Nephron (organoid): ENCODE measurements around the gene ZBBX.
A peak's percentile ranks its signal among the peaks of the same experiment; 100 is the strongest.

ENCODE experiments used
- H3K27ac Mint-ChIP-seq, 3 experiments: 2 replicates each; pipeline ENCODE4 v1.8.0; 2020; ENCODE audit warnings: mixed read lengths in 3 of 3, mild to moderate bottlenecking in 2 of 3, moderate library complexity in 1 of 3
- H3K27me3 Mint-ChIP-seq: 2 replicates; pipeline ENCODE4 v1.8.0; 2021; ENCODE audit warnings: low read depth, mild to moderate bottlenecking, moderate library complexity, mixed read lengths
- H3K36me3 Mint-ChIP-seq: 2 replicates; pipeline ENCODE4 v1.8.0; 2020; ENCODE audit warnings: low read depth, mixed read lengths
- H3K4me1 Mint-ChIP-seq: 2 replicates; pipeline ENCODE4 v1.8.0; 2020; ENCODE audit warnings: mixed read lengths
- H3K4me3 Mint-ChIP-seq, 3 experiments: 2 replicates each; pipeline ENCODE4 v1.8.0; 2020; ENCODE audit warnings: mild to moderate bottlenecking in 3 of 3, mixed read lengths in 3 of 3, moderate library complexity in 2 of 3
- H3K9me3 Mint-ChIP-seq: 2 replicates; pipeline ENCODE4 v1.8.0; 2020; ENCODE audit warnings: mixed read lengths
- TF ChIP-seq, protein P1 (sequence below), 3 experiments: fragments of 200-600 bp; sonication (generic); IDR thresholded peaks; one replicate each; pipeline ENCODE4 v1.5.0; 2021; ENCODE audit warnings: antibody characterized with exemption in 3 of 3; ENCODE audit not compliant: unreplicated experiment in 3 of 3

ZBBX gene

GRCh38 chr3:167305340-167305890 lies 74.7 kb downstream of the ZBBX start:
- H3K36me3 Mint-ChIP-seq, result no peaks in the 10 kb centered on the region
- H3K9me3 Mint-ChIP-seq, result peaks cover 10% of the 10 kb centered on the region
- peaks cover 5% of the 10 kb centered on the region for H3K4me1 Mint-ChIP-seq
- no peaks in the 10 kb centered on the region for H3K27me3 Mint-ChIP-seq
- TF ChIP-seq, protein P1, sequence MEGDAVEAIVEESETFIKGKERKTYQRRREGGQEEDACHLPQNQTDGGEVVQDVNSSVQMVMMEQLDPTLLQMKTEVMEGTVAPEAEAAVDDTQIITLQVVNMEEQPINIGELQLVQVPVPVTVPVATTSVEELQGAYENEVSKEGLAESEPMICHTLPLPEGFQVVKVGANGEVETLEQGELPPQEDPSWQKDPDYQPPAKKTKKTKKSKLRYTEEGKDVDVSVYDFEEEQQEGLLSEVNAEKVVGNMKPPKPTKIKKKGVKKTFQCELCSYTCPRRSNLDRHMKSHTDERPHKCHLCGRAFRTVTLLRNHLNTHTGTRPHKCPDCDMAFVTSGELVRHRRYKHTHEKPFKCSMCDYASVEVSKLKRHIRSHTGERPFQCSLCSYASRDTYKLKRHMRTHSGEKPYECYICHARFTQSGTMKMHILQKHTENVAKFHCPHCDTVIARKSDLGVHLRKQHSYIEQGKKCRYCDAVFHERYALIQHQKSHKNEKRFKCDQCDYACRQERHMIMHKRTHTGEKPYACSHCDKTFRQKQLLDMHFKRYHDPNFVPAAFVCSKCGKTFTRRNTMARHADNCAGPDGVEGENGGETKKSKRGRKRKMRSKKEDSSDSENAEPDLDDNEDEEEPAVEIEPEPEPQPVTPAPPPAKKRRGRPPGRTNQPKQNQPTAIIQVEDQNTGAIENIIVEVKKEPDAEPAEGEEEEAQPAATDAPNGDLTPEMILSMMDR (IDR thresholded peaks at IDR 0.05; ENCODE audit: unreplicated experiment in 3 of 3), result no peak
- H3K27ac Mint-ChIP-seq, result no peak overlapping the region
- H3K4me3 Mint-ChIP-seq, result no peak overlapping the region

DNA sequence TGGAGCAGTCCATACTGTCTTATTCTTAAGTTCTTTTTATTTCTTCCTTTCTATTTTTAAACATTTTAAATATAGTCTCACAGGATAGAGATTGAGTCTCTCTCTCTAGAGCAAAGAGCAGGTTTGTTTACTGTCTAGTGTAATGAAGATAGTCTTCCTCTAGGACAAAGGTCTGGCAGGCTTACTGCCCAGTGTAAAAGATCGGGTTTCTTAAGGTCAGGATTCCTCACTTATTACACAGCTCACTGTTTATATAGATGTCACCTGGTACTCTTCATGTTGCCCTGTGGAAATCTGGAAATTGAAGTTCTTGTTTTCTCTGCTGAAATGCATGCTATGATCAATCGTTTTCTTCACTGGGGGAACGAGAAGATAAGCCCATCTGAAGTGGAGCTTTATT lies 76.0 kb downstream of the ZBBX start:
- Mint-ChIP-seq H3K4me1 (peaks cover 5% of the 10 kb centered on the region), H3K36me3 (no peaks in the 10 kb centered on the region), H3K27ac (peak overlapping the region in 1 of 3 experiments; percentile 38), H3K4me3 (no peak overlapping the region), H3K9me3 (peaks cover 4% of the 10 kb centered on the region), H3K27me3 (no peaks in the 10 kb centered on the region)
- TF ChIP-seq, protein P1 (IDR thresholded peaks at IDR 0.05; ENCODE audit: unreplicated experiment in 3 of 3), result no peak

GRCh38 chr3:167302678-167303077 lies 77.4 kb downstream of the ZBBX start:
- H3K27me3 Mint-ChIP-seq, result no peaks in the 10 kb centered on the region
- H3K4me1 Mint-ChIP-seq, result peaks cover 5% of the 10 kb centered on the region
- H3K27ac Mint-ChIP-seq, result peak overlapping the region in 1 of 3 experiments; percentile 3
- TF ChIP-seq, protein P1 (IDR thresholded peaks at IDR 0.05; ENCODE audit: unreplicated experiment in 3 of 3), result no peak
- no peaks in the 10 kb centered on the region for H3K36me3 Mint-ChIP-seq
- H3K9me3 Mint-ChIP-seq, result peaks cover under 1% of the 10 kb centered on the region
- no peak overlapping the region for H3K4me3 Mint-ChIP-seq

GRCh38 chr3:167300207-167300606 lies 79.9 kb downstream of the ZBBX start:
- H3K27ac Mint-ChIP-seq, result no peak overlapping the region
- no peaks in the 10 kb centered on the region for H3K27me3 Mint-ChIP-seq
- H3K4me1 Mint-ChIP-seq, result peaks cover 5% of the 10 kb centered on the region
- H3K36me3 Mint-ChIP-seq, result no peaks in the 10 kb centered on the region
- H3K9me3 Mint-ChIP-seq, result peaks cover 4% of the 10 kb centered on the region
- TF ChIP-seq, protein P1 (IDR thresholded peaks at IDR 0.05; ENCODE audit: unreplicated experiment in 3 of 3), result no peak
- H3K4me3 Mint-ChIP-seq, result no peak overlapping the region

GRCh38 chr3:167289435-167289834 lies 90.7 kb downstream of the ZBBX start:
- Mint-ChIP-seq H3K36me3 (no peaks in the 10 kb centered on the region), H3K9me3 (peaks cover 4% of the 10 kb centered on the region), H3K27me3 (peaks cover 3% of the 10 kb centered on the region), H3K27ac (no peak overlapping the region), H3K4me3 (no peak overlapping the region), H3K4me1 (no peaks in the 10 kb centered on the region)
- TF ChIP-seq, protein P1 (IDR thresholded peaks at IDR 0.05; ENCODE audit: unreplicated experiment in 3 of 3), result no peak

- H3K9me3 Mint-ChIP-seq, result peaks cover 4% of the 10 kb centered on the region
- H3K4me1 Mint-ChIP-seq, result no peaks in the 10 kb centered on the region
- TF ChIP-seq, protein P1 (IDR thresholded peaks at IDR 0.05; ENCODE audit: unreplicated experiment in 3 of 3), result no peak
- H3K36me3 Mint-ChIP-seq, result no peaks in the 10 kb centered on the region
- H3K27ac Mint-ChIP-seq, result no peak overlapping the region
- peaks cover 3% of the 10 kb centered on the region for H3K27me3 Mint-ChIP-seq
- no peak overlapping the region for H3K4me3 Mint-ChIP-seq
These were observed 91.4 kb downstream of the ZBBX start for GRCh38 chr3:167288737-167289136.
